Measurements from ENCODE around the gene ORMDL2. TPM values are rescaled to one million over a fixed set of nuclear protein-coding genes. Genes with fewer than 3 reads are reported as not detected.

ORMDL2 gene
- total and polyA plus RNA-seq, 11 donors: 9.6 to 61.9 (median 23.7) TPM

GRCh38 chr12:55829967-55830600 lies 12.2 kb downstream of the ORMDL2 start:
- DNase-seq (peak; percentile 45 to 70 (median 55)), ATAC-seq (peak; percentile 19 to 47 (median 37))
- peaks cover 0 to 9% (median 0%) of the 10 kb centered on the region in 9 donors for H3K36me3 ChIP-seq
- H3K4me1 ChIP-seq: peaks cover 0 to 53% (median 34%) of the 10 kb centered on the region in 12 donors
- H3K4me3 ChIP-seq: peak overlapping the region; percentile 72 to 97 (median 88)
- H3K27me3 ChIP-seq: no peaks in the 10 kb centered on the region
- TF ChIP-seq POLR2A (IDR thresholded peaks at IDR 0.05): no peak
- TF ChIP-seq CTCF (IDR thresholded peaks at IDR 0.05): no peak
- no peaks in the 10 kb centered on the region for H3K9me3 ChIP-seq
- 0 to 2% (median 0%) methylated on average over 24 to 37 of the region's 37 CpGs for WGBS, 4 donors
- peak overlapping the region; percentile 87 to 95 (median 92) for H3K27ac ChIP-seq
- intact Hi-C loops (cut with DNase I): loop anchor here (1.0 to 10.0 kb wide), 7 partner anchors 13 to 215 kb away; partner anchors contain the start of genes PYM1 (in 8 of the 10), RPS26 (in 1 of the 10) and SARNP (in 1 of the 10)

GRCh38 chr12:55830601-55831446 lies 13.0 kb downstream of the ORMDL2 start:
- H3K4me1 ChIP-seq: peaks cover 0 to 48% (median 32%) of the 10 kb centered on the region in 12 donors
- intact Hi-C loops (cut with DNase I): loop anchor here in 6 of 10 donors (2.0 to 5.0 kb wide), 4 partner anchors 18 to 106 kb away; partner anchors contain the start of gene PYM1 (in 5 of the 6)

GRCh38 chr12:55831447-55831815 lies 13.6 kb downstream of the ORMDL2 start:
- peaks cover 0 to 42% (median 30%) of the 10 kb centered on the region in 12 donors for H3K4me1 ChIP-seq
- WGBS, 4 donors: 21 to 38% (median 27%) methylated on average over 1 of the region's 1 CpG

More at GRCh38 chr12:55830601-55831446, 13.0 kb downstream of the ORMDL2 start:
- Histone ChIP-seq H3K4me3 (peak overlapping the region; percentile 72 to 97 (median 88)), H3K27me3 (no peaks in the 10 kb centered on the region), H3K36me3 (peaks cover 0 to 12% (median 0%) of the 10 kb centered on the region in 9 donors), H3K9me3 (no peaks in the 10 kb centered on the region), H3K27ac (peak overlapping the region; percentile 87 to 95 (median 92))
- ATAC-seq: peak; percentile 37 to 66 (median 54)
- no peak for TF ChIP-seq CTCF (IDR thresholded peaks at IDR 0.05)
- TF ChIP-seq POLR2A (IDR thresholded peaks at IDR 0.05): peak in 1 of 2 donors; percentile 65
- DNase-seq: peak; percentile 76 to 84 (median 82)
- 1 to 3% (median 2%) methylated on average over 13 to 23 of the region's 23 CpGs for WGBS, 4 donors

More at GRCh38 chr12:55831447-55831815, 13.6 kb downstream of the ORMDL2 start:
- no peaks in the 10 kb centered on the region for H3K27me3 ChIP-seq
- DNase-seq (no peak), ATAC-seq (no peak)
- peaks cover 0 to 12% (median 0%) of the 10 kb centered on the region in 9 donors for H3K36me3 ChIP-seq
- H3K27ac ChIP-seq: peak overlapping the region in 11 of 12 donors; percentile 87 to 95 (median 92)
- TF ChIP-seq POLR2A (IDR thresholded peaks at IDR 0.05): no peak
- TF ChIP-seq CTCF (IDR thresholded peaks at IDR 0.05): no peak
- peak overlapping the region; percentile 72 to 97 (median 88) for H3K4me3 ChIP-seq
- H3K9me3 ChIP-seq: no peaks in the 10 kb centered on the region
- intact Hi-C loops (cut with DNase I): loop anchor here in 6 of 10 donors (2.0 to 5.0 kb wide), 4 partner anchors 17 to 106 kb away; partner anchors contain the start of gene PYM1 (in 5 of the 6)

Measured in heart left ventricle (tissue), 16 donors.